ENCODE measurements around the gene CHMP3.
A peak's percentile ranks its signal among the peaks of the same experiment; 100 is the strongest.
"Not testable (repeated sequence)": the region's sequence is repeated elsewhere in the genome, so short reads cannot be mapped to it uniquely, and the experiment has no call there.

The CHMP3 gene

GRCh38 chr2:86562922-86563649 is at the start of gene CHMP3:
Gene CHMP3, minus strand, starts transcription at chr2:86563443. Its CDS starts 95 bp downstream, at chr2:86563348.
- Mint-ChIP-seq H3K36me3 (peaks cover 9% of the 10 kb centered on the region), H3K27me3 (no peaks in the 10 kb centered on the region), H3K27ac (peak within 1 kb of the TSS; percentile 99), H3K4me3 (peak within 1 kb of the TSS; percentile 94), H3K4me1 (peaks cover 26% of the 10 kb centered on the region), H3K9me3 (no peaks in the 10 kb centered on the region)

GRCh38 chr2:86610871-86611270 is 47.6 kb upstream of the CHMP3 start:
- Mint-ChIP-seq H3K9me3 (no peaks in the 10 kb centered on the region), H3K27ac (peak overlapping the region; percentile 8), H3K4me1 (peaks cover 21% of the 10 kb centered on the region), H3K4me3 (no peak overlapping the region), H3K27me3 (no peaks in the 10 kb centered on the region), H3K36me3 (peaks cover 16% of the 10 kb centered on the region)

- Mint-ChIP-seq H3K4me3 (no peak overlapping the region), H3K27me3 (no peaks in the 10 kb centered on the region), H3K4me1 (peaks cover 23% of the 10 kb centered on the region), H3K9me3 (no peaks in the 10 kb centered on the region), H3K27ac (peak overlapping the region; percentile 2), H3K36me3 (peaks cover 26% of the 10 kb centered on the region)
These were observed 45.7 kb upstream of the CHMP3 start for GRCh38 chr2:86608832-86609410.

GRCh38 chr2:86603905-86604304 is 40.7 kb upstream of the CHMP3 start:
- no peak overlapping the region for H3K4me3 Mint-ChIP-seq
- no peak overlapping the region for H3K27ac Mint-ChIP-seq
- peaks cover 20% of the 10 kb centered on the region for H3K36me3 Mint-ChIP-seq
- no peaks in the 10 kb centered on the region for H3K27me3 Mint-ChIP-seq
- H3K4me1 Mint-ChIP-seq = peaks cover 6% of the 10 kb centered on the region
- H3K9me3 Mint-ChIP-seq = no peaks in the 10 kb centered on the region

GRCh38 chr2:86598966-86599365 is 35.7 kb upstream of the CHMP3 start:
- no peaks in the 10 kb centered on the region for H3K4me1 Mint-ChIP-seq
- H3K9me3 Mint-ChIP-seq = no peaks in the 10 kb centered on the region
- no peak overlapping the region for H3K4me3 Mint-ChIP-seq
- peaks cover 1% of the 10 kb centered on the region for H3K27me3 Mint-ChIP-seq
- H3K36me3 Mint-ChIP-seq = peaks cover 3% of the 10 kb centered on the region
- H3K27ac Mint-ChIP-seq = peak overlapping the region; percentile 20

GRCh38 chr2:86596118-86596517 is 32.9 kb upstream of the CHMP3 start:
- no peak overlapping the region for H3K27ac Mint-ChIP-seq
- H3K9me3 Mint-ChIP-seq = no peaks in the 10 kb centered on the region
- H3K27me3 Mint-ChIP-seq = peaks cover 1% of the 10 kb centered on the region

GRCh38 chr2:86593266-86593665 is 30.0 kb upstream of the CHMP3 start:
- H3K4me3 Mint-ChIP-seq = no peak overlapping the region
- H3K9me3 Mint-ChIP-seq = no peaks in the 10 kb centered on the region
- H3K27ac Mint-ChIP-seq = no peak overlapping the region
- no peaks in the 10 kb centered on the region for H3K4me1 Mint-ChIP-seq
- H3K27me3 Mint-ChIP-seq = peaks cover 1% of the 10 kb centered on the region
- no peaks in the 10 kb centered on the region for H3K36me3 Mint-ChIP-seq

More at GRCh38 chr2:86596118-86596517, 32.9 kb upstream of the CHMP3 start:
- H3K4me3 Mint-ChIP-seq = no peak overlapping the region
- H3K4me1 Mint-ChIP-seq = no peaks in the 10 kb centered on the region
- no peaks in the 10 kb centered on the region for H3K36me3 Mint-ChIP-seq

- Mint-ChIP-seq H3K9me3 (no peaks in the 10 kb centered on the region), H3K27me3 (peaks cover 1% of the 10 kb centered on the region), H3K4me1 (no peaks in the 10 kb centered on the region), H3K36me3 (no peaks in the 10 kb centered on the region), H3K4me3 (no peak overlapping the region), H3K27ac (no peak overlapping the region)
These were observed 29.4 kb upstream of the CHMP3 start for GRCh38 chr2:86592547-86593230.

GRCh38 chr2:86589701-86590100 is 26.5 kb upstream of the CHMP3 start:
- not testable (repeated sequence) for H3K4me1 Mint-ChIP-seq, H3K36me3 Mint-ChIP-seq, H3K4me3 Mint-ChIP-seq, H3K27me3 Mint-ChIP-seq, H3K9me3 Mint-ChIP-seq, H3K27ac Mint-ChIP-seq

GRCh38 chr2:86584151-86584913 is 21.1 kb upstream of the CHMP3 start:
- peak overlapping the region; percentile 11 for H3K4me3 Mint-ChIP-seq
- peak overlapping the region; percentile 91 for H3K27ac Mint-ChIP-seq
- peaks cover 20% of the 10 kb centered on the region for H3K4me1 Mint-ChIP-seq
- peaks cover 4% of the 10 kb centered on the region for H3K9me3 Mint-ChIP-seq
- H3K36me3 Mint-ChIP-seq = no peaks in the 10 kb centered on the region
- no peaks in the 10 kb centered on the region for H3K27me3 Mint-ChIP-seq

GRCh38 chr2:86580560-86580959 is 17.3 kb upstream of the CHMP3 start:
- Mint-ChIP-seq H3K9me3 (peaks cover 4% of the 10 kb centered on the region), H3K27me3 (no peaks in the 10 kb centered on the region), H3K4me3 (no peak overlapping the region), H3K4me1 (peaks cover 20% of the 10 kb centered on the region), H3K27ac (no peak overlapping the region), H3K36me3 (no peaks in the 10 kb centered on the region)

GRCh38 chr2:86577817-86578456 is 14.7 kb upstream of the CHMP3 start:
- Mint-ChIP-seq H3K27ac (no peak overlapping the region), H3K9me3 (no peaks in the 10 kb centered on the region)

GRCh38 chr2:86570059-86570458 is 6.8 kb upstream of the CHMP3 start:
- H3K27ac Mint-ChIP-seq = no peak overlapping the region
- H3K36me3 Mint-ChIP-seq = no peaks in the 10 kb centered on the region
- no peaks in the 10 kb centered on the region for H3K9me3 Mint-ChIP-seq
- no peaks in the 10 kb centered on the region for H3K4me1 Mint-ChIP-seq
- H3K27me3 Mint-ChIP-seq = no peaks in the 10 kb centered on the region
- H3K4me3 Mint-ChIP-seq = no peak overlapping the region

More at GRCh38 chr2:86577817-86578456, 14.7 kb upstream of the CHMP3 start:
- Mint-ChIP-seq H3K36me3 (no peaks in the 10 kb centered on the region), H3K27me3 (no peaks in the 10 kb centered on the region), H3K4me3 (no peak overlapping the region), H3K4me1 (no peaks in the 10 kb centered on the region)

GRCh38 chr2:86566821-86567190 is 3.6 kb upstream of the CHMP3 start:
- Mint-ChIP-seq H3K4me3 (no peak overlapping the region), H3K36me3 (no peaks in the 10 kb centered on the region), H3K27ac (no peak overlapping the region), H3K27me3 (no peaks in the 10 kb centered on the region), H3K9me3 (no peaks in the 10 kb centered on the region), H3K4me1 (peaks cover 14% of the 10 kb centered on the region)

GRCh38 chr2:86566158-86566820 is 3.0 kb upstream of the CHMP3 start:
- Mint-ChIP-seq H3K27ac (no peak overlapping the region), H3K27me3 (no peaks in the 10 kb centered on the region), H3K9me3 (no peaks in the 10 kb centered on the region), H3K4me3 (no peak overlapping the region), H3K36me3 (no peaks in the 10 kb centered on the region), H3K4me1 (peaks cover 19% of the 10 kb centered on the region)
